Measurements from ENCODE around the gene FCHSD2.

GRCh38 chr11:72834905-72835304 lies 307.2 kb downstream of the FCHSD2 start:
- TF ChIP-seq RNF2 (IDR thresholded peaks at IDR 0.05; ENCODE audit: borderline replicate concordance, low read depth, low read length, missing control alignments, poor library complexity, severe bottlenecking) (no peak), KDM5A (IDR thresholded peaks at IDR 0.05; ENCODE audit: low read length) (no peak), CTCF (IDR thresholded peaks at IDR 0.05; ENCODE audit: control extremely low read depth in 1 of 3, insufficient read depth in 1 of 3, low read depth in 1 of 3, low read length in 3 of 3) (no peak), ATF3 (IDR thresholded peaks at IDR 0.05; ENCODE audit: insufficient read depth, low read depth, low read length) (no peak), BCL11A (IDR thresholded peaks at IDR 0.05; ENCODE audit: low read depth in 2 of 2, low read length in 2 of 2) (no peak)
